GM12878 (cell line): Measurements from ENCODE around the gene SLC2A8. TPM values are rescaled to one million over a fixed set of nuclear protein-coding genes. Genes with fewer than 3 reads are reported as not detected.

Source experiments
- GABPA ChIP-seq: IDR thresholded peaks from 2 replicates; pipeline ENCODE4 v1.6.1; 2014; ENCODE audit warnings: antibody characterized with exemption, low read depth, mild to moderate bottlenecking, inconsistent platforms
- NR2F1 ChIP-seq: fragments of 450-650 bp; conservative IDR thresholded peaks from 2 replicates; pipeline ENCODE4 v1.6.1; 2017; ENCODE audit warnings: mild to moderate bottlenecking
- PRDM15 ChIP-seq: fragments of 450-650 bp; formaldehyde crosslinking; IDR thresholded peaks from 2 replicates; pipeline ENCODE4 v1.4.0; 2020; ENCODE audit warnings: mild to moderate bottlenecking, moderate library complexity
- SKIL ChIP-seq: fragments of 450-650 bp; IDR thresholded peaks from 2 replicates; pipeline ENCODE4 v1.6.1; 2017; ENCODE audit warnings: mild to moderate bottlenecking, low read depth, inconsistent platforms; ENCODE audit not compliant: poor library complexity, severe bottlenecking
- TAF1 ChIP-seq: IDR thresholded peaks from 2 replicates; pipeline ENCODE4 v1.6.1; 2011; ENCODE audit warnings: mild to moderate bottlenecking, low read depth, low read length, borderline replicate concordance
- ZNF217 ChIP-seq: fragments of 450-650 bp; IDR thresholded peaks from 2 replicates; pipeline ENCODE4 v1.6.1; 2017; ENCODE audit warnings: antibody characterized with exemption, mild to moderate bottlenecking
- polyA plus RNA-seq, 11 experiments: library from polyadenylated mRNA; depleted of rRNA in 4 of 11; unstranded in 6 of 11; stranded (reverse) in 5 of 11; fragments of >200 nt; fragmentation: Nextera tagmentation in 4 of 11; fragmentation: Illumina TruSeq in 1 of 11; extraction: Ambion mirVana in 4 of 11; extraction: Trizol in 1 of 11; gene quantifications; 1 replicate in 1 of 11; 2 replicates in 10 of 11; pipeline versions ENCODE4 v1.2.1 to v1.2.3, GENCODE V29; 2011 to 2016; ENCODE audit warnings: inconsistent platforms in 2 of 11, missing spikeins in 2 of 11, low read depth in 1 of 11
- total RNA-seq, 4 experiments: library from RNA; depleted of rRNA in 3 of 4; stranded (reverse); fragments of >200 nt in 3 of 4; fragmentation: Illumina TruSeq in 1 of 4; extraction: Trizol in 1 of 4; gene quantifications; 2 replicates each; pipeline versions ENCODE4 v1.2.1 to v1.2.3, GENCODE V29; 2013 to 2021

SLC2A8 gene
- total and polyA plus RNA-seq, 10 of the 15 experiments (the other 5 are each of a cell fraction or from before 2014, with no cell fraction given), result 0.31 to 22.7 (median 10.0) TPM

GRCh38 chr9:127397646-127398274 lies 791 bp downstream of the SLC2A8 start (continued):
- TF ChIP-seq SKIL (no peak), GABPA (no peak), NR2F1 (0 out of 2 replicates have a peak, but pooled peaks have one; percentile 11), TAF1 (no peak), ZNF217 (no peak), PRDM15 (CRISPR knock-in tag) (no peak)
